HEK293T (cell line): Measurements from ENCODE around the gene SULT1A2.

Experiments used
- BHLHE40 ChIP-seq: fragments of 450-650 bp; IDR thresholded peaks from 2 replicates; pipeline ENCODE4 v1.6.1; 2016; ENCODE audit warnings: mild to moderate bottlenecking, moderate library complexity, borderline replicate concordance
- ELF4 ChIP-seq: fragments of 450-650 bp; IDR thresholded peaks from 2 replicates; pipeline ENCODE4 v1.6.1; 2017; ENCODE audit warnings: antibody characterized with exemption
- FOXA1 ChIP-seq: fragments of 450-650 bp; IDR thresholded peaks from 2 replicates; pipeline ENCODE4 v1.6.1; 2016; ENCODE audit warnings: mild to moderate bottlenecking
- FOXK2 ChIP-seq: fragments of 450-650 bp; IDR thresholded peaks from 2 replicates; pipeline ENCODE4 v1.6.1; 2016; ENCODE audit warnings: mild to moderate bottlenecking
- SUZ12 ChIP-seq: fragments of 450-650 bp; IDR thresholded peaks from 2 replicates; pipeline ENCODE4 v1.6.1; 2016; ENCODE audit warnings: mild to moderate bottlenecking
- TARDBP ChIP-seq: fragments of 450-650 bp; IDR thresholded peaks from 2 replicates; pipeline ENCODE4 v1.6.1; 2016
- ZNF384 ChIP-seq: fragments of 450-650 bp; IDR thresholded peaks from 2 replicates; pipeline ENCODE4 v1.6.1; 2016

DNA sequence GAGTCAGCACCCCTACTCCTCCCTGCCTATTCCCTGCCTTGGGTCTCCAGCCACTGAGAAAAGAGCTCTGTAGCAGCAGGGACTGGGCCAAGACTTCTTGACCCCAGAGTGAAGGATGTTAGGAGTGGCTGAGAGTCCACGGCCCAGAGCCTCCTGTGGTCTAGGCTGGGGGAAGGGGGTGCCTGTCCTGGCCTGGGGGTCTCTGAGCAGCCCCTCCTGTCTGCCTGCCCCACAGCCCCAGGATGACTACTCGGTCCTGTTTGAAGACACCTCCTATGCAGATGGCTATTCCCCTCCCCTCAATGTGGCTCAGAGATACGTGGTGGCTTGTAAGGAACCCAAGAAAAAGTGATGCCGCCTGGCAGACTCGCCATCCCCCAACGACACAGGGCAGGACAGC is 5.5 kb downstream of the SULT1A2 start:
- TF ChIP-seq FOXK2 (no peak), TARDBP (no peak), SUZ12 (no peak), FOXA1 (no peak), ELF4 (no peak), BHLHE40 (no peak), ZNF384 (no peak)
